Heart left ventricle (tissue), 16 donors: ENCODE data around the gene CCDC33. TPM values are rescaled to one million over a fixed set of nuclear protein-coding genes. Genes with fewer than 3 reads are reported as not detected.
A peak's percentile ranks its signal among the peaks of the same experiment; 100 is the strongest.

Source experiments
- ATAC-seq, 4 donors: fragments of 200-7000 bp; cut with Tn5 transposase; one replicate each; pipeline ENCODE4 v1.9.1; 2020 to 2022; ENCODE audit warnings: moderate library complexity in 4 of 4, mild to moderate bottlenecking in 3 of 4, moderate number of reproducible peaks in 1 of 4
- DNase-seq, 5 donors: peaks; one replicate each; pipeline ENCODE4 v3.0.0-alpha.2; 2020
- H3K27ac ChIP-seq, 12 donors: fragments of 200-600 bp; sonication (generic) in 4 of 12; one replicate each; pipeline versions ENCODE4 v1.5.0 to v1.8.0; 2016 to 2022; ENCODE audit warnings: mild to moderate bottlenecking in 2 of 12
- H3K27me3 ChIP-seq, 9 donors: fragments of 200-600 bp; sonication (generic) in 2 of 9; one replicate each; pipeline versions ENCODE4 v1.5.1 to v1.8.0; 2016 to 2022; ENCODE audit warnings: mild to moderate bottlenecking in 3 of 9
- H3K36me3 ChIP-seq, 9 donors: fragments of 200-600 bp; sonication (generic) in 2 of 9; one replicate each; pipeline versions ENCODE4 v1.5.0 to v1.8.0; 2018 to 2022; ENCODE audit warnings: mild to moderate bottlenecking in 2 of 9
- H3K4me1 ChIP-seq, 12 donors: fragments of 200-600 bp; sonication (generic) in 4 of 12; one replicate each; pipeline versions ENCODE4 v1.5.0 to v1.8.0; 2016 to 2022; ENCODE audit warnings: mild to moderate bottlenecking in 3 of 12
- H3K4me3 ChIP-seq, 12 donors: fragments of 200-600 bp; sonication (generic) in 4 of 12; one replicate each; pipeline versions ENCODE4 v1.5.0 to v1.8.0; 2017 to 2022; ENCODE audit warnings: mild to moderate bottlenecking in 9 of 12, moderate library complexity in 4 of 12
- H3K9me3 ChIP-seq, 12 donors: fragments of 200-600 bp; sonication (generic) in 4 of 12; one replicate each; pipeline versions ENCODE4 v1.5.0 to v1.8.0; 2016 to 2022; ENCODE audit warnings: mild to moderate bottlenecking in 1 of 12
- POLR2A ChIP-seq, 2 donors: fragments of 450-650 bp; IDR thresholded peaks; one replicate each; pipeline ENCODE4 v1.6.1; 2017; ENCODE audit warnings: antibody characterized with exemption in 2 of 2, mild to moderate bottlenecking in 2 of 2, moderate library complexity in 2 of 2
- WGBS, 4 donors: extraction: QIAGEN DNeasy Blood & Tissue Kit in 2 of 4; methylation state at CpG; one replicate each; pipeline versions ENCODE4 v1.1.5 to v1.1.7; 2013 to 2018; 5-methylcytosine and 5-hydroxymethylcytosine counted together
- intact Hi-C, 10 donors: fragments of 100-400 bp; cut with DNase I; formaldehyde crosslinking; loops; one replicate each; pipeline versions ENCODE4 v1.11.1 to v1.14.2; 2022
- polyA plus RNA-seq, 2 donors: library from polyadenylated mRNA; stranded (reverse); fragments of 200-250 nt; gene quantifications; one replicate each; pipeline ENCODE4 v1.2.3, GENCODE V29; 2013
- total RNA-seq, 9 donors: library from RNA; depleted of rRNA in 2 of 9; stranded (reverse); fragments of >200 nt in 2 of 9; fragmentation: NEBNext Ultra II Directional in 3 of 9; extraction: Animal tissue kit (Norgen Biotek cat#: 25700) in 3 of 9; gene quantifications; one replicate each; pipeline versions ENCODE4 v1.1.0 to v1.2.4, GENCODE V29; 2016 to 2023
- TF ChIP-seq, protein P1 (sequence below), 12 donors: fragments of 200-600 bp; sonication (generic) in 4 of 12; IDR thresholded peaks; one replicate each; pipeline versions ENCODE4 v1.5.0 to v1.8.0; 2018 to 2022; ENCODE audit warnings: antibody characterized with exemption in 12 of 12, mild to moderate bottlenecking in 5 of 12
- donor health status: ischemic (EF 13 %, LVEDD 7.1; RV severe dilation, severe dysfunction).
- donor health status: healthy with polysubstance abuse.
- donor health status: DM: no; HTN: yes; CAD: no.
- donor health status: DM: no; HTN: no; CAD: no.
- donor health status: ischemic (EF 25% LVEDD 6.9; RV normal size, moderate dysfunction).
- donor health status: ischemic (EF 25% LVEDD 5.7; RV mildly dilated, moderate dysfunction).
- donor health status: healthy.
- donor health status: DM: yes; HTN: yes; CAD: no.
- donor health status: ischemic (EF 35%, LVEDD 5.7; RV mildly dilated, moderate dysfunction).
- donor health status: nonischemic (EF 11% LVEDD 7.7; RV severe dilation, severe dysfunction).
- donor health status: DM: yes; HTN: yes; CAD: no.
- donor health status: PGD.
- donor health status: ischemic (EF 29% LVEDD 5.4; RV normal size, mild dysfunction).
- donor health status: nonischemic (EF 23%, LVEDD 6.1; RV moderate dilation, normal function).

Gene CCDC33
- total and polyA plus RNA-seq, 11 donors, result 0.08 TPM; not detected in 10

DNA sequence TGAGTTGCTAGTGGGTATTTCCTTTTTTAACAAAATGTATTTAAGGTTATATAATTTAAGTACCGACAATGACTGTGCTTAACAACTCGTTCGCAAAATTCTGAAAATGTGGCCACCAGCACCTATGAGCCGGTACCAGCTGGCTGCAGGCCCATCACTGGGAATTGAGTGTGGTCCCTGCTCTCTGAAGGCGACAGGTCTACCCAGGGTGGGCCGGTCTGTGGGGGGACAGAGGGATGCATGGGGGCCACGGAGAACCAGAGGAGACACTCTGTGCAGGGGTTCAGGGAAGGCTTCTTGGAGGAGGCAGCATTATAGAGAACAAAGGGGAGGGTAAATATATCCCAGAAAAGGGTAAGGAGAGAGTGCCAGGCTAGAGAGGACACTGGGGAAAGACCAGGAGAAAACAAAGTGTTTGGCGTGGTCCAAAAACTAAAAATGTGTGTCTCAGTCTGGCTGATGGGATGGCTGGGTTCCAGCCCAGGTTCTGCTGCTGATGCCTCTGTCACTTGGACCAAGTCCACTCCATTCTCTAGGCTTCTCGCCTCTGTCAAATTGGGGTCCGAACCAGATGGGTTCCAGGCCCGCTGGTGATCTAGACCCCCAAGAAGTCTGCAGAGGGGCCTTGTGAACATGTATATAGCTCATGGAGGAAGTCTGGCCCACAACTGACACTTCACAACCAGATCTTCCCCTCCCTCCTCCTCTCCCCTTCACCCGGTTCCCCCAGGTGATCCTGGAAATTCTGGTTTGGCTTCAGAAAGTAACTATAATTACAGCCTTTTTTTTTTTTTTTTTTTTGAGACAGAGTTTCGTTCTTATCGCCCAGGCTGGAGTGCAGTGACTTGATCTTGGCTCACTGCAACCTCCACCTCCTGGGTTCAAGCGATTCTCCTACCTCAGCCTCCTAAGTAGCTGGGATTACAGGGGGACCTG is 142.0 kb downstream of the CCDC33 start:
- intact Hi-C loops, result loop anchor here in 9 of 10 donors (2.0 to 10.0 kb wide), 7 partner anchors 109 to 567 kb away; no protein-coding TSS in a partner anchor
- Histone ChIP-seq H3K27me3 (peaks cover 0 to 3% (median 0%) of the 10 kb centered on the region in 9 donors), H3K4me3 (no peak overlapping the region), H3K4me1 (peaks cover 0 to 34% (median 16%) of the 10 kb centered on the region in 12 donors), H3K27ac (no peak overlapping the region), H3K36me3 (no peaks in the 10 kb centered on the region), H3K9me3 (no peaks in the 10 kb centered on the region)
- WGBS, 4 donors, result 79 to 89% (median 82%) methylated on average over 15 of the region's 15 CpGs
- no peak for ATAC-seq
- no peak for DNase-seq
- TF ChIP-seq, protein P1, sequence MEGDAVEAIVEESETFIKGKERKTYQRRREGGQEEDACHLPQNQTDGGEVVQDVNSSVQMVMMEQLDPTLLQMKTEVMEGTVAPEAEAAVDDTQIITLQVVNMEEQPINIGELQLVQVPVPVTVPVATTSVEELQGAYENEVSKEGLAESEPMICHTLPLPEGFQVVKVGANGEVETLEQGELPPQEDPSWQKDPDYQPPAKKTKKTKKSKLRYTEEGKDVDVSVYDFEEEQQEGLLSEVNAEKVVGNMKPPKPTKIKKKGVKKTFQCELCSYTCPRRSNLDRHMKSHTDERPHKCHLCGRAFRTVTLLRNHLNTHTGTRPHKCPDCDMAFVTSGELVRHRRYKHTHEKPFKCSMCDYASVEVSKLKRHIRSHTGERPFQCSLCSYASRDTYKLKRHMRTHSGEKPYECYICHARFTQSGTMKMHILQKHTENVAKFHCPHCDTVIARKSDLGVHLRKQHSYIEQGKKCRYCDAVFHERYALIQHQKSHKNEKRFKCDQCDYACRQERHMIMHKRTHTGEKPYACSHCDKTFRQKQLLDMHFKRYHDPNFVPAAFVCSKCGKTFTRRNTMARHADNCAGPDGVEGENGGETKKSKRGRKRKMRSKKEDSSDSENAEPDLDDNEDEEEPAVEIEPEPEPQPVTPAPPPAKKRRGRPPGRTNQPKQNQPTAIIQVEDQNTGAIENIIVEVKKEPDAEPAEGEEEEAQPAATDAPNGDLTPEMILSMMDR (IDR thresholded peaks at IDR 0.05), result no peak
- TF ChIP-seq POLR2A (IDR thresholded peaks at IDR 0.05), result no peak

DNA sequence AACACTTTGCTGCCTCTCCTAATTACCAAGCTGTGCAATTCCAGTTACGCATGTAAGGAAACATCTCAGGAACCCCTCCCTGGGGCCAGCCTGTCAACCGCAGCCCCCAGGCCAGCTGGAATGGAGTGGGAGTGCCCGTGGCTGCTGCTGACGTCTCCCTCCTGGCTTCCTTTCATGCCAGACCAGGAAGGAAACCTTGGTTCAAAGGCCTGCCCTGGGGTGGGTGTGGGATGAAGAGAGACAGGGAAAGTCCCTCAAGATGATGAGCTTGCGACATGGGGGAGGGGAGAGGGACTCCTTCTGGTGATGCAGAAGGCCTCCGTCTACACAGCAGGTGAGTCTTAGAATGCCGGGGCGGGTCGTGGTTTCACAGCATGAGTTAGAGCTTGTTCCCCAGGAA is 142.7 kb downstream of the CCDC33 start:
- Histone ChIP-seq H3K9me3 (no peaks in the 10 kb centered on the region), H3K36me3 (no peaks in the 10 kb centered on the region), H3K4me1 (peaks cover 0 to 36% (median 12%) of the 10 kb centered on the region in 12 donors), H3K4me3 (no peak overlapping the region), H3K27me3 (peaks cover 0 to 3% (median 0%) of the 10 kb centered on the region in 9 donors), H3K27ac (no peak overlapping the region)
- ATAC-seq, result no peak
- intact Hi-C loops, result loop anchor here in 8 of 10 donors (5.0 to 10.0 kb wide), 6 partner anchors 108 to 566 kb away; no protein-coding TSS in a partner anchor
- TF ChIP-seq, protein P1 (IDR thresholded peaks at IDR 0.05), result no peak
- no peak for TF ChIP-seq POLR2A (IDR thresholded peaks at IDR 0.05)
- WGBS, 4 donors, result 38 to 59% (median 43%) methylated on average over 9 of the region's 9 CpGs
- no peak for DNase-seq

DNA sequence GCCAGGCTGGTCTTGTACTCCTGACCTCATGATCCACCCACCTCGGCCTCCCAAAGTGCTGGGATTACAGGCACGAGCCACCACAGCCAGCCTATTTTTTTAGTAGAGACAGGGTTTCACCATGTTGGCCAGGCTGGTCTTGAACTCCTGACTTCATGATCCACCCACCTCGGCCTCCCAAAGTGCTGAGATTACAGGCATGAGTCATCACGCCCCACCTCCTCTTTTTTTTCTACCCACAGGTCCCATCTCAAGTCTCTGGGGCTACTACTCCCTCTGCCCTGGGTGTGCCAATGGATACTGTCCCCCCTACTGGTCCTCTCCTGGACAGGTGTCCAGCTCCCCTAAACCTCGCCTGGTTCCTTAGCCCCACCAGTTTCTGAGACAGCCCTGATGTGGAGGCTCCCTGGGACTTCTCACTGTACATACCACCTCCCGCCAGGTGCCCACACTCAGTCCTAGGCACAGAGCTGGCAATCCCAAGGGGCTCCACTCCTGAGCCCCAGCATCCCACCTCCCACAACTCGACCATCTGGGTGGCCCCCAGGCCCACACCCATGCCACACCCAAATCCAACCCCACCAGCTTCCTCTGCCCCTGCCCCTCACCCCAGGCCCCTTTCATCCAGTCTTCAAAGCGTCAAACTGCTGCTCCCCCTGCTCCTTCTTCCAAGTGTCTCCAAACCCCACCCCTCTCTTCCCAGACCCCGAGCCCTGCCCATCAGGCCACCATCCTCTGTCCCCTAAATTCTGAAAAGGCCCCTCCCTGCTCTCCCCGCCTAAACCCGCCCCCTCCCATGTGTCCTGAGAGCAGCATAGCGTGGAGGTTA is 144.4 kb downstream of the CCDC33 start:
- intact Hi-C loops, result loop anchor here in 1 of 10 donors (5.0 kb wide), 1 partner anchor 387 kb away; no protein-coding TSS in a partner anchor
- TF ChIP-seq, protein P1 (IDR thresholded peaks at IDR 0.05), result no peak
- TF ChIP-seq POLR2A (IDR thresholded peaks at IDR 0.05), result no peak
- no peaks in the 10 kb centered on the region for H3K27me3 ChIP-seq
- H3K4me3 ChIP-seq, result no peak overlapping the region
- H3K9me3 ChIP-seq, result no peaks in the 10 kb centered on the region
- ATAC-seq (no peak), DNase-seq (peak in 1 of 5 donors; percentile 15)
- WGBS, 4 donors, result 73 to 80% (median 76%) methylated on average over 12 of the region's 12 CpGs
- peaks cover 0 to 38% (median 15%) of the 10 kb centered on the region in 12 donors for H3K4me1 ChIP-seq
- H3K27ac ChIP-seq, result no peak overlapping the region
- H3K36me3 ChIP-seq, result no peaks in the 10 kb centered on the region

DNA sequence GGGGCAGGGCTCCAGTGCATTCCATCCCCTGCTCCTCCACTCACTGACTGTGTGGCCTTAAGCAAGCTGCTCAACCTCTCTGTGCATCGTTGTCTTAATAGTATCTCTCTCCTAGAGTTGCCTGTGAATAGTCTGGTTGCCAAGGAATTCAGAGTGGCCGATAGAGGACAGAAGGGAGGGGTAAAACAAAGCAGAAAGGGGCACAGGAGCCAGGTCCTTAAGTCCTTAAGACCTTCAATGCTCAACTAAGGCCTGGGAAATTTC is 145.0 kb downstream of the CCDC33 start:
- H3K9me3 ChIP-seq, result no peaks in the 10 kb centered on the region
- peaks cover 0 to 44% (median 21%) of the 10 kb centered on the region in 12 donors for H3K4me1 ChIP-seq
- intact Hi-C loops, result loop anchor here in 1 of 10 donors (5.0 kb wide), 1 partner anchor 386 kb away; no protein-coding TSS in a partner anchor
- H3K27ac ChIP-seq, result no peak overlapping the region
- no peaks in the 10 kb centered on the region for H3K36me3 ChIP-seq
- ATAC-seq (no peak), DNase-seq (no peak)
- WGBS, 4 donors, result 72 to 84% (median 79%) methylated on average over 2 of the region's 2 CpGs
- no peak overlapping the region for H3K4me3 ChIP-seq
- no peaks in the 10 kb centered on the region for H3K27me3 ChIP-seq
- TF ChIP-seq, protein P1 (IDR thresholded peaks at IDR 0.05), result no peak
- TF ChIP-seq POLR2A (IDR thresholded peaks at IDR 0.05), result no peak
